Hematopoietic multipotent progenitor cell treated with erythropoietin and hydrocortisone succinate and interleukin-3 and kit ligand, for 15 days (in vitro differentiated cells): Measurements from ENCODE around the gene TBCC.
"Not testable (repeated sequence)": the region's sequence is repeated elsewhere in the genome, so short reads cannot be mapped to it uniquely, and the experiment has no call there.

Experiments
- DNase-seq: peaks from one replicate; pipeline ENCODE4 v3.0.0-alpha.2; 2015; ENCODE audit warnings: low spot score

TBCC gene

DNA sequence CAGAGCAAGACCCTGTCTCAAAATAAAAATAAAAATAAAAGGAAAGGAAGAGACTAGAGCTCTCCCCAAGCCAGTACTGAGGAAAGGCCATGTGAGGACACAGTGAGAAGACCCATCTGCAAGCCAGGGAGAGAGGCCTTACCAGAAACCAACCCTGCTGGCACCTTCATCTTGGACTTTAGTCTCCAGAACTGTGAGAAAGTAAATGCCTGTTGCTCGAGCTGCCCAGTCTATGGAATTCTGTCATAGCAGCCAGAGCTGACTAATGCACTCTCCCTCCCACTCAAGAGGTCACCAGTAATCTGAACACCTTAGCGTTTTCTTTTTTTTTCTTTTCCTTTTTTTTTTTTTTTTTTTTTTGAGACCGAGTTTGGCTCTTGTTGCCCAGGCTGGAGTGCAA is 16.2 kb downstream of the TBCC start:
- no peak for DNase-seq

GRCh38 chr6:42727627-42728026 is 18.3 kb downstream of the TBCC start:
- DNase-seq = no peak

- DNase-seq = no peak
Measured at GRCh38 chr6:42727087-42727611, 18.8 kb downstream of the TBCC start.

GRCh38 chr6:42726485-42727086 is 19.3 kb downstream of the TBCC start:
- DNase-seq = peak; percentile 89

DNA sequence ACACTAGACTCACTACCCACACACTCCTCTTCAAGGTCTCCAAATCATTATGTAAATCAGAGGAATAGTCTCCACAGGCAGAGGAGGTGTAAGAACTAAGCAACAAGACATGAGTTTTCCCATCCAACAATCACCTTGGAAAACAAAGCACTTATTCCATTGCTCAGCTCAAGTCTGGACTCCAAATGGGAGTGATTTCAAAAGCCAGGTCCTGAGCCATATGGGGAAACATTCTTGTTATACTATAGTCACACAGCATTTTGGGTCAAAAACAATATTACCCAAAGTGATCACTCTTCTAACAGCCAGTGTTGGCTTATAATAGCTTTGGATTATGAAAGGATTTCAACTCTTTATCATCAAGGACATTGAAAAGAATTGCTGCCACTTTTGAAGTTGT is 19.9 kb downstream of the TBCC start:
- no peak for DNase-seq

DNA sequence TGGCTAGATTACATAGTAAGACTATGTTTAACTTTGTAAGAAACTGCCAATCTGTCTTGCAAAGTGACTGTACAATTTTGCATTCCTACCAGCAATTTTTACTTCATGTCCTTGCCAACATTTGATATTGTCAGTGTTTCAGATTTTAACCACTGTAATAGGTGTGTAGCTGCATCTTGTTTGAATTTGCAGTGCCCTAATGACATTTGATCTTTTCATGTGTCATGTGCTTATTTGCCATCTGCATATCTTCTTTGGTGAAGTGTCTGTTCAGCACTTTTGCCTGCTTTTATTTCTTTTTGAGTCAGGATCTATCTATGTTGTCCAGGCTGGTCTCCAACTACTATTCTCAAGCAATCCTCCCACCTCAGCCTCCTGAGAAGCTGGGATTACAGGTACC is 21.1 kb downstream of the TBCC start:
- peak; percentile 19 for DNase-seq

DNA sequence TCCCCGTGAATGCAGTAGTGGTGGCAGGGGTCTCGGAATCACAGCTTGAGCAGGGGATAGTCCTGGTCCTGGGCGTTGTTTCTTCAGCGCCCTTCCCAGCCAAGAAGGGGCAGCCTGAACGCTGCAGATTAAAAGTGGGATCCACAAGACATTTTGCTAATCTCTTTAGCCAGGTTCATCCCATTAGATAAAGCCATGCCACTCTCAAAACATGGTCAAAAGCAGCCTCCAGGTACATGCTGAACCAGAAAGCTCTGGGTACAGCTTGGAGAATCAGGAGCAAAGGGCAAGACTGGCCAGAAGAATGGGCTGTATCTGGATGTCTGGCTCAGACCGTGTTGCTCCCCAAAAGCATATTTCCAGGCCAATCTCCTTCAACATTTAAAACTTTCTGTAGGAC is 23.4 kb downstream of the TBCC start, which contains the start of gene PRPH2:
TSS of gene PRPH2 (minus strand) at position 101 of the 400 bp plus-strand sequence. CDS start 263 bp downstream, outside the sequence.
- DNase-seq = no peak

- no peak for DNase-seq
Measured at GRCh38 chr6:42720739-42721138, 25.2 kb downstream of the TBCC start.

- DNase-seq = no peak
Measured at GRCh38 chr6:42715871-42716270, 30.0 kb downstream of the TBCC start.

GRCh38 chr6:42714098-42714761 is 31.7 kb downstream of the TBCC start:
- no peak for DNase-seq

- DNase-seq = no peak
Measured at GRCh38 chr6:42711930-42712329, 34.0 kb downstream of the TBCC start.

- DNase-seq = no peak
Measured at GRCh38 chr6:42710316-42710715, 35.6 kb downstream of the TBCC start.

DNA sequence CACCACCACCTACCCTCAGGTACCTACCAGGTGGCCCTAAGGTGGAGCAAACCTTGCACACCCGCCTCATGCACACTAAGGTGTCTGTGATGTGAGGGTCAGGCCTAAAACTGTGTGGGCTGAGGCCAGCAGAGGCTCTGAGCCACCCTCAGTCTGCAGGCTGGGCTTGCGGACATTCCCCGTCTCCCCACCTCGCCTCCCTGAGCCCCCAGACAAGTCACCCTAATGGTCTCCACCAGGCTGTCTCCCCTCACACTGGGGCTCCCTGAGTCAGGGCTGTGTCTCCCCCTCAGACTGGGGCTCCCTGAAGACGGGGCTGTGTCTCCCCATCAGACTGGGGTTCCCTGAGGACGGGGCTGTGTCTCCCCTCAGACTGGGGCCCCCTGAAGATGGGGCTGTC is 36.0 kb downstream of the TBCC start:
- DNase-seq = no peak

DNA sequence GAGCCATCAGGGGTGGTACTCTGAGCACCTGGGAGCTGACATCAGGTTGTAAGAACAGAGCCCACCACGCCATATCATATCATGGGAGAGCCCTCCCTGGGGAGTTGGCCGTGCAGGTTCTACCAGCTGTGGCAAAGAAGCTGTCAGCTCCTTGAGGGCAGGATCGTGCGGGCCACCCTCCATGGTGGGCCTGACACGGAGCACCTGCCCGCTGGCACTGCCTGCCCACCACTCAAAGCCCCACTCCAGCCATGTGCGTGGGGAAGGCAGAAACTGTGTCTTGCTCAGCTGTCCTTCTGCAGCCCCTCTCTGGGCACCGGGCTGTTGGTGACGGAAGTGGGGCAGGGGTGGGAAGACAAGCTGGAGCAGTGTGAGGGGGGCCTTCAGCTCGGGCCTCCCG is 37.8 kb downstream of the TBCC start:
- no peak for DNase-seq

DNA sequence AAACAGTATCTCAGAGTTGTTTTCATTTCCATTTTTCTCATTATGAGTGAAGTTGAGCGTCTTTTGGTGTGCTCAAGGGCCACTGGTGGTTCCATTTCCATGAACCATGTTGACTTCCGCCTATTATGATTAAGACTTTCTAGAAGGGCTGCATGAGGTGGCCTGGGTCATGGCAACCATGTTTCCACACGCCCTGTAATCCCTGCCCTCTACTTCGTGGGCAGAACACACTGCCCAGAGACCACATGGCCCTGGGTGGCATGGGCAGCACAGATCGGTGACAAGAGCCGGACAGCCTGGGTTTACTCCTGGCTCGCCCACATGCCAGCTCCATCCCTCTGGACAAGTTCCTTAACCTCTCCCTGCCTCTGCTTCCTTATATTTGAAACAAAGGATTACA is 38.3 kb downstream of the TBCC start:
- no peak for DNase-seq

DNA sequence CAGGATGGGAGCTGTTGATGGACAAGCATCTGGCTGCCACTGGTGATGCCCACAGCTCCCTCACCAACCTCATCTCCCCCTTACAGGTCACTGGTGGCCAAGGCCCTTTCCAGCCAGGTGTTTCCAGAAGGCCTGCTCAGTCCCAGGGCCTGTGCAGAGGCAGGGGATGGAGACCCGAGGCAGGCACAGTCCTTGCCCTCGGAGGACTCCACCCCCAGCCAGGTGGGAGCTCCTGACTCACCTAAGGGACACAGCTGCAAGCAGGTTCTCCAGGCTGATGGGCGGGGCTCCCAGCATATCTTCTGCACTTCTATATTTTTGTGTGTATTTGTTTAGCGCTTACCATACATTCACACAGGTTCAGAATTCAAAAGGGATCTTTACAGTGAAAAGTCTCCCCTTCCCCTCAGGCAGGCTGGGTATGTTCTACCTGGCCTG is 40.9 kb downstream of the TBCC start:
- no peak for DNase-seq

DNA sequence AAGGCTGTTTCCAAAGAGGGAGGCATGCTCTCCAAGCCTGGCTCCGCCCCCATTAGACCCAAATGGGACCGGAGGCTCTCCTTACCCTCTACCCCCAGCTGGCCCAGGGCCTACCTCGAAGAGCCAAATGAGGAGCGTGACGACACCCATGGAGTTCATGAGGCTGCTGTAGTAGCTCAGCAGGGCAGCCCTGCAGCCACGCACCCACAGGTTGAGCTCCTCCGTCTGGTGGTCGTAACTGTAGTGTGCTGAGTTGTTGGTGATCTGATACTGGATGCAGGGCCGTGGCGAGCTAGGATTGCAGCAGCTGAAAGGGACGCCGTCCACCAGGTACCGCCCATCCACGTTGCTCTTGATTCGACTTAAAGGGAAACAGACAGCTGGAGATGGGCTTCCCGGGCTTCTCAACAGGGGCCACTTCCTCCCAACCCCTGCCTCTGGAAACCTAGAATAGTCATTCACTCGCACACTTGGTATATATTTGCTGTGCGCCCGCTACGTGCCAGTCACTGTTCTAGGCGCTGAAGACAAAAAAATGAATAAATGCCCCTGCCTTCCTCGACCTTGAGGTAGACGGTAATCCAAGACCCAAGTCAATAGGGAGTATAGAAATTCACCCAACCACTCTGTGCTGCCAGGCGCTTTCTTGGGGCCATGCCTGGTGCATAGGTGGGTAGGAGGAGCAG is 41.5 kb downstream of the TBCC start:
- no peak for DNase-seq

- not testable (repeated sequence) for DNase-seq
Measured at GRCh38 chr6:42702786-42703185, 43.1 kb downstream of the TBCC start.

GRCh38 chr6:42702200-42702599 is 43.7 kb downstream of the TBCC start:
- no peak for DNase-seq

GRCh38 chr6:42698217-42698616 is 47.7 kb downstream of the TBCC start:
- no peak for DNase-seq

- no peak for DNase-seq
Measured at GRCh38 chr6:42697268-42697655, 48.6 kb downstream of the TBCC start.

- peak; percentile 73 for DNase-seq
Measured at GRCh38 chr6:42696526-42697267, 49.2 kb downstream of the TBCC start.
